ENCODE measurements around the gene OR8K5.

- TF ChIP-seq CTCF (conservative IDR thresholded peaks at IDR 0.05; ENCODE audit: low read depth, low read length) (no peak), EZH2 (IDR thresholded peaks at IDR 0.05; ENCODE audit: low read length, unreplicated experiment) (no peak), EZH2phosphoT487 (IDR thresholded peaks at IDR 0.05; ENCODE audit: borderline replicate concordance, low read length) (no peak)
Measured at GRCh38 chr11:56163804-56164203, 3.7 kb upstream of the OR8K5 start.

Data from PC-3 (cell line).